Thyroid gland (tissue), 4 donors: Measurements from ENCODE around the gene DEFB125. TPM values are rescaled to one million over a fixed set of nuclear protein-coding genes. Genes with fewer than 3 reads are reported as not detected.
"Not testable (repeated sequence)": the region's sequence is repeated elsewhere in the genome, so short reads cannot be mapped to it uniquely, and the experiment has no call there.

Source experiments
- DNase-seq, 2 donors: peaks; one replicate each; pipeline ENCODE4 v3.0.0-alpha.2; 2019
- H3K27ac ChIP-seq, 3 donors: fragments of 200-600 bp; sonication (generic); 1 replicate in 2 of 3; 2 replicates in 1 of 3; pipeline ENCODE4 v1.5.1; 2016 to 2019; ENCODE audit warnings: mild to moderate bottlenecking in 1 of 3, moderate library complexity in 1 of 3
- H3K27me3 ChIP-seq: fragments of 200-600 bp; sonication (generic); one replicate; pipeline ENCODE4 v1.5.1; 2019
- H3K36me3 ChIP-seq, 2 donors: fragments of 200-600 bp; sonication (generic); one replicate each; pipeline ENCODE4 v1.5.1; 2016 to 2019
- H3K4me1 ChIP-seq, 2 donors: fragments of 200-600 bp; sonication (generic); one replicate each; pipeline ENCODE4 v1.5.1; 2017 to 2019
- H3K4me3 ChIP-seq, 3 donors: fragments of 200-600 bp; sonication (generic); replicated peaks in 1 of 3; 1 replicate in 2 of 3; 2 replicates in 1 of 3; pipeline ENCODE4 v1.5.1; 2016; ENCODE audit warnings: mild to moderate bottlenecking in 1 of 3
- H3K9me3 ChIP-seq: fragments of 200-600 bp; sonication (generic); one replicate; pipeline ENCODE4 v1.5.1; 2017
- POLR2A ChIP-seq, 2 donors: fragments of 450-650 bp; IDR thresholded peaks; one replicate each; pipeline ENCODE4 v1.6.1; 2017; ENCODE audit warnings: antibody characterized with exemption in 2 of 2, mild to moderate bottlenecking in 2 of 2, moderate library complexity in 1 of 2
- WGBS, 2 donors: methylation state at CpG; one replicate each; pipeline ENCODE4 v1.1.5; 2017; 5-methylcytosine and 5-hydroxymethylcytosine counted together
- intact Hi-C: fragments of 100-400 bp; cut with DNase I; formaldehyde crosslinking; loops from one replicate; pipeline ENCODE4 v1.15.1; 2023
- total RNA-seq, 4 donors: library from RNA; depleted of rRNA; stranded (reverse); fragments of >200 nt; gene quantifications; one replicate each; pipeline ENCODE4 v1.2.3, GENCODE V29; 2016
- TF ChIP-seq, protein P1 (sequence below), 6 experiments: fragments of 200-600 bp in 3 of 6; fragments of 450-650 bp in 3 of 6; sonication (generic) in 3 of 6; IDR thresholded peaks; one replicate each; pipeline ENCODE4 v1.5.1; 2016 to 2019; ENCODE audit warnings: antibody characterized with exemption in 6 of 6, mild to moderate bottlenecking in 2 of 6, inconsistent platforms in 1 of 6, moderate library complexity in 1 of 6

DEFB125 gene
- total RNA-seq, 4 donors from 2014 or later: not detected

- no peak overlapping the region for H3K4me3 ChIP-seq
- no peaks in the 10 kb centered on the region for H3K4me1 ChIP-seq
- no peak for TF ChIP-seq POLR2A (IDR thresholded peaks at IDR 0.05)
- TF ChIP-seq, protein P1, sequence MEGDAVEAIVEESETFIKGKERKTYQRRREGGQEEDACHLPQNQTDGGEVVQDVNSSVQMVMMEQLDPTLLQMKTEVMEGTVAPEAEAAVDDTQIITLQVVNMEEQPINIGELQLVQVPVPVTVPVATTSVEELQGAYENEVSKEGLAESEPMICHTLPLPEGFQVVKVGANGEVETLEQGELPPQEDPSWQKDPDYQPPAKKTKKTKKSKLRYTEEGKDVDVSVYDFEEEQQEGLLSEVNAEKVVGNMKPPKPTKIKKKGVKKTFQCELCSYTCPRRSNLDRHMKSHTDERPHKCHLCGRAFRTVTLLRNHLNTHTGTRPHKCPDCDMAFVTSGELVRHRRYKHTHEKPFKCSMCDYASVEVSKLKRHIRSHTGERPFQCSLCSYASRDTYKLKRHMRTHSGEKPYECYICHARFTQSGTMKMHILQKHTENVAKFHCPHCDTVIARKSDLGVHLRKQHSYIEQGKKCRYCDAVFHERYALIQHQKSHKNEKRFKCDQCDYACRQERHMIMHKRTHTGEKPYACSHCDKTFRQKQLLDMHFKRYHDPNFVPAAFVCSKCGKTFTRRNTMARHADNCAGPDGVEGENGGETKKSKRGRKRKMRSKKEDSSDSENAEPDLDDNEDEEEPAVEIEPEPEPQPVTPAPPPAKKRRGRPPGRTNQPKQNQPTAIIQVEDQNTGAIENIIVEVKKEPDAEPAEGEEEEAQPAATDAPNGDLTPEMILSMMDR (IDR thresholded peaks at IDR 0.05): no peak
These were observed 30.0 kb downstream of the DEFB125 start for GRCh38 chr20:117518-117917.

GRCh38 chr20:129786-130323, 42.4 kb downstream of the DEFB125 start:
- H3K4me3 ChIP-seq, H3K9me3 ChIP-seq, intact Hi-C loops, H3K27ac ChIP-seq, DNase-seq, H3K36me3 ChIP-seq, H3K27me3 ChIP-seq, H3K4me1 ChIP-seq: not testable (repeated sequence)
- 93 to 94% methylated on average over 26 to 28 of the region's 28 CpGs for WGBS, 2 donors

More at GRCh38 chr20:117518-117917, 30.0 kb downstream of the DEFB125 start:
- H3K36me3 ChIP-seq: no peaks in the 10 kb centered on the region
- intact Hi-C loops: no loop called here
- no peak overlapping the region for H3K27ac ChIP-seq
- H3K27me3 ChIP-seq: no peaks in the 10 kb centered on the region
- H3K9me3 ChIP-seq: no peaks in the 10 kb centered on the region
- DNase-seq: no peak

- no peak for DNase-seq
- Histone ChIP-seq H3K27me3 (no peaks in the 10 kb centered on the region), H3K27ac (no peak overlapping the region), H3K36me3 (no peaks in the 10 kb centered on the region), H3K9me3 (no peaks in the 10 kb centered on the region), H3K4me1 (no peaks in the 10 kb centered on the region), H3K4me3 (no peak overlapping the region)
- WGBS, 2 donors: 85 to 89% methylated on average over 10 to 11 of the region's 11 CpGs
- intact Hi-C loops: no loop called here
- TF ChIP-seq POLR2A (IDR thresholded peaks at IDR 0.05): no peak
- TF ChIP-seq, protein P1 (IDR thresholded peaks at IDR 0.05): no peak
These were observed 50.4 kb downstream of the DEFB125 start for GRCh38 chr20:137668-138490.

GRCh38 chr20:142290-142689, 54.8 kb downstream of the DEFB125 start, which contains the start of gene DEFB126:
TSS of gene DEFB126 (plus strand) at chr20:142590. CDS start at chr20:142629, 39 bp downstream.
- Histone ChIP-seq H3K4me1 (no peaks in the 10 kb centered on the region), H3K27me3 (no peaks in the 10 kb centered on the region), H3K9me3 (no peaks in the 10 kb centered on the region), H3K4me3 (no peak within 1 kb of the TSS), H3K36me3 (no peaks in the 10 kb centered on the region), H3K27ac (no peak within 1 kb of the TSS)
- TF ChIP-seq, protein P1 (IDR thresholded peaks at IDR 0.05): no peak
- no peak for TF ChIP-seq POLR2A (IDR thresholded peaks at IDR 0.05)
- DNase-seq: no peak
- WGBS, 2 donors: 52 to 70% methylated on average over 1 of the region's 1 CpG
- intact Hi-C loops: no loop called here

- intact Hi-C loops: no loop called here
- no peaks in the 10 kb centered on the region for H3K4me1 ChIP-seq
- H3K9me3 ChIP-seq: no peaks in the 10 kb centered on the region
- H3K27me3 ChIP-seq: no peaks in the 10 kb centered on the region
- H3K36me3 ChIP-seq: no peaks in the 10 kb centered on the region
- H3K27ac ChIP-seq: no peak overlapping the region
- DNase-seq: no peak
- WGBS, 2 donors: 58% methylated on average over 2 of the region's 2 CpGs
- H3K4me3 ChIP-seq: no peak overlapping the region
- no peak for TF ChIP-seq POLR2A (IDR thresholded peaks at IDR 0.05)
- TF ChIP-seq, protein P1 (IDR thresholded peaks at IDR 0.05): no peak
These were observed 58.4 kb downstream of the DEFB125 start for GRCh38 chr20:145877-146276.

Other genes with a start within 250 kb of the DEFB125 start
- gene DEFB126, start 54.9 kb downstream of the DEFB125 start, total RNA-seq: not detected
- gene DEFB127, start 69.8 kb downstream of the DEFB125 start, total RNA-seq: not detected
- gene DEFB128, start 102.0 kb downstream of the DEFB125 start, total RNA-seq: not detected
- gene DEFB129, start 139.6 kb downstream of the DEFB125 start, total RNA-seq: not detected
- gene DEFB132, start 170.1 kb downstream of the DEFB125 start, total RNA-seq: not detected
- gene C20orf96, start 203.1 kb downstream of the DEFB125 start, total RNA-seq: 1 to 10 TPM; 4.1 to 9.5 (median 7.0) TPM
- gene ZCCHC3, start 209.9 kb downstream of the DEFB125 start, total RNA-seq: 10 to 100 TPM; 20.2 to 28.4 (median 22.3) TPM
- 10 to 100 TPM in 1 of 4 donors, 1 to 10 TPM in 3; 7.1 to 12.9 (median 9.0) TPM for gene SOX12, start 237.9 kb downstream of the DEFB125 start, total RNA-seq